Stimulated activated CD8-positive, alpha-beta memory T cell treated with anti-CD3 and anti-CD28 coated beads, Interleukin-7, amount 100 ng/mL, for 4 hours (primary cell): ENCODE measurements around the gene MLST8.

Experiments
- DNase-seq, 2 donors: peaks; one replicate each; pipeline ENCODE4 v3.0.0-alpha.2; 2020; ENCODE audit warnings: low read depth in 2 of 2

Gene MLST8

DNA sequence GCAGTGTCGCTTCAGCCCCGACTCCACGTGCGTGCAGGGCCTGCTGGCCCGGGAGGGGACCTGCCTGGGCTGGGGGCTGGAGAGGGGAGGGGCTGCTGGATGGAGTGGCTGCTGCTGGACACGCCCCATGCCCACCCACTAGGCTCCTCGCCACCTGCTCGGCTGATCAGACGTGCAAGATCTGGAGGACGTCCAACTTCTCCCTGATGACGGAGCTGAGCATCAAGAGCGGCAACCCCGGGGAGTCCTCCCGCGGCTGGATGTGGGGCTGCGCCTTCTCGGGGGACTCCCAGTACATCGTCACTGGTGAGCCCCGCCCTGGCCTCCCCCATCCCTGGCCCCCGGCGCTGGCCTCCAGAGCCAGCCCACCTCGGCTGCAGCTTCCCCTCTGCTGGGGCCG, 3.1 kb downstream of the MLST8 start:
- no peak for DNase-seq

GRCh38 chr16:2208772-2209171, 3.5 kb downstream of the MLST8 start:
- no peak for DNase-seq

DNA sequence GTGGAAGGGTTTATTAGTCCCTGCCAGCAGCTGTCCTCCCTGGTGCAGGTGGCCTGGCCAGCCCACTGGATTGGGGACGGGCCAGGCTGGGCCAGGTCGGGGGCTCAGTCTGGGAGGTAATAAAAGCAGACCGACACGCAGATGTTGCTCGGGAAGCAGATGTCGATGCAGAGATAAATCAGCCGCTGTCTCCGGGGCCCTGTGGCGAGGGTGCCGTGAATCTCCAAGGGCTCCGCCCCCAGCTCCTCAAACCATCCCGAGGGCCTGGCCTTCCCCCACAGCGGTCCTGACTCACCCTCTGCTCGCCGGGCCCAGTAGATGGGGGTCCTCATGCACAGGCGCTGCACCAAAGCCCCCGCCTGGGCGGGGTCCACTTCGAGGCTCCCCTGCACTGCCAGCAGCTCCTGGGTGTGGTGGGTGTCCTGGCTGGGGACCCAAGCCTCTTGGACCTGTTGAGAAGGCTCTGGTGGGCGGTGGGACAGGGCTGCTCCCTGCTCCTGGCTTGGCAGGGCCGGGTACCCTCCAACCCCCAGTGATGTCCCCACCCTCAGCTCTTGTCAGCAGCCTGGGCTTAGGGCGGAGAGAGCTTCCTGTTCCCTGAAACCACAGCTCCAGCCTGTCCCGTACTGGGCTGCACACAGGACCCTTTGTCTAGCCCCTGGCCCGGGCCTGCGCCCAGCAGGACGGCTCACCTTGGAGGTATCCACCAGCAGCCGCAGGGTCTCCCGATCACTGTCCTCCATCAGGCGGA, 4.2 kb downstream of the MLST8 start:
- DNase-seq = no peak

DNA sequence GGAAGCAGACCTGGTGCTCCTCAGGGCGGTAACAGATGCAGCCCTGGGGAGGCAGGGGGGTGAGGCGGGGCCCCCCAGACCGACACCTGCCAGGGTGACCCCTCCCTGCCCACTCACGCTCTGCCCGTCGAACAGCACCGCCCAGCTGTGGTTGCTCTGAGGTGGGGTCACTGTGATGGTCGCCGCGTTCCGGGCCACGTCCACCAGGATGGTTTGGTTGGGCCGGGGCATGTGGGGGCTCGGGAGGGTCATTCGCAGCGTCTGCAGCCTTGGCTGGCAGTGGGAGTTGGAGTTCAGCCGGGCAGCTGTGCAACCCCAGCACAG, 4.7 kb downstream of the MLST8 start:
- DNase-seq = no peak

GRCh38 chr16:2210386-2211365, 5.4 kb downstream of the MLST8 start, which contains the start of gene BRICD5:
Gene BRICD5, minus strand, starts transcription at chr16:2210863. Its CDS starts 30 bp downstream, at chr16:2210833.
- DNase-seq = no peak

DNA sequence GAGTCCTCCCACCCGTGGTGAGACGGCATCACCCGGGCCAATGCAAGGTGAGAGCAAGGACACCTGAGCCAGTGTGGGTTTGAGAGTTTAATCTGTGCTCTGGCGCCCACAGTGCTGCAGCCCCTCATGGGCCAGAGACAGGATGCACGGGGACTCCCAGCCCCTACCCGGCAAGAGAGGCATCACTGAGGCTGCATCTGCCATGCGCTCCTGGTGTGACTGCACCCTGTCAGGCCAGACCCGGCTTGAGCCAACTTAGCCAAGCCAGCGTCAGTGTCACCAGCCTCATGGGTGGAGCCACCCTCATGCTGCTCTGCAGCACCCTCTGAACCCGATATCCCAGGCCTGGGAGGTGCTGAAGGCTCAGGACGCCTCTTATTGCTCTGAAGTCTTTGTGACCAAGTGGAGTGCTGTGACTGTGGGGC, 6.7 kb downstream of the MLST8 start:
- no peak for DNase-seq

- no peak for DNase-seq
These were observed 7.4 kb downstream of the MLST8 start for GRCh38 chr16:2212362-2213324.

GRCh38 chr16:2213817-2214718, 8.8 kb downstream of the MLST8 start:
- DNase-seq = no peak

- no peak for DNase-seq
These were observed 9.4 kb downstream of the MLST8 start, which contains the start of gene PGP for GRCh38 chr16:2214719-2214968. Gene PGP, minus strand, starts transcription at chr16:2214840. Its CDS starts 63 bp downstream, at chr16:2214777.

GRCh38 chr16:2216330-2216729, 11.1 kb downstream of the MLST8 start:
- no peak for DNase-seq

GRCh38 chr16:2223221-2223941, 18.1 kb downstream of the MLST8 start, which contains the start of gene E4F1:
Gene E4F1, plus strand, starts transcription at chr16:2223591. Its CDS starts 23 bp downstream, at chr16:2223614.
- peak; percentile 98 to 99 for DNase-seq

DNA sequence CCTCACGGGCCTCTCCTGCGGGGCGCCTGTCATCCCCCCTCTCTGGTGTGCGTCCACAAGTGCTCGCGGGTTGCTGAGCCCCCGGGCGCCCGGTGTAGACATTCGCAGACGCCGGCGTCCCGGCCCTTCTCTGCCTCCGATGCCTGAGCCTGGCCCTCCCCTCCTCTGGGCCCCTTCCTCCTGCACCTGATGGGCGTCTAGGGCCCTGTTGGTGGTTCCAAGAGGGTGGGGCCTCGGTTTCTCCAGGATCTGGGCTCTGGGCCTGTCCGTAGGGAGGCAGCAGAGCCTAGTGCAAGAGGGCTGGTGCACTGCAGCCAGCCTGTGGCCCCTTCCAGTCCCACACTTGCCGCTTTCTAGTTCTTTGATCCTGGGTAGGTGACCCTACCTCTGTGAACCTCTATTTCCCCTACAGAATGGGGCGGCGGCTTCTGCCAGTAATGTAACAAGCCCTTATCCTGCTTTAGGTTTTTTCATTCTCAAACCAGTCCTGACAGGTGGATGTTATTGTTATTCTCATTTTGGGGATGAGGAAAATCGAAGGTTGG, 18.8 kb downstream of the MLST8 start:
- DNase-seq = no peak

- DNase-seq = no peak
These were observed 21.1 kb downstream of the MLST8 start for GRCh38 chr16:2226245-2226793.

GRCh38 chr16:2226918-2227317, 21.7 kb downstream of the MLST8 start:
- DNase-seq = no peak

DNA sequence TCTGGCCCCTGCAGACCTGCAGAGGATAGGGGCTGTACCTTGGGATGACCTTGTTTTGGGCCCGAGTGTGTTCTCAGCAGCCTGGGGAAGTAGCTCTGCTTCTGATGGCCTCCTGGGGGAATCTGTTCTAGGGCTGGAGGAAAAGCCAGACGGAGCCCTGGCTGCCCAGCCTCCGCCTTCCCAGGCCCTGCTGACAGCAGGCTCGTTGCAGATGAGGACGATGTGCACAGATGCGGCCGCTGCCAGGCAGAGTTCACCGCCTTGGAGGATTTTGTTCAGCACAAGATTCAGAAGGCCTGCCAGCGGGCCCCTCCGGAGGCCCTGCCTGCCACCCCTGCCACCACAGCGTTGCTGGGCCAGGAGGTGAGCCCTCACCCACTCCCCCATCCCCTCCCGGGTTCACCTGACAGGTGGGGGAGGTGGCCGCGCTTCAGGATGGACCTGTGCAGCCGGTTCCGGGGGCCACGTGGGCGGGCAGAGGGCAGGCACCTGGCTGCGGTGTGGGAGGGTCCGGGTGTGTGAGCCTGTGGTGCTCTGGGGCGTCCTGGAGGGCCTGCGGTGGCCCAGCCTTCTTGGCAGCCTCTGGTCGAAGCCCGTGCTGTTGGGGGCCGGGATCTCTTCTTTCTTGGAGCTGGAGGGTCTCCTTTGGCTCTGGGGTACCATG, 23.0 kb downstream of the MLST8 start:
- no peak for DNase-seq

- no peak for DNase-seq
These were observed 23.8 kb downstream of the MLST8 start for GRCh38 chr16:2229091-2229490.

DNA sequence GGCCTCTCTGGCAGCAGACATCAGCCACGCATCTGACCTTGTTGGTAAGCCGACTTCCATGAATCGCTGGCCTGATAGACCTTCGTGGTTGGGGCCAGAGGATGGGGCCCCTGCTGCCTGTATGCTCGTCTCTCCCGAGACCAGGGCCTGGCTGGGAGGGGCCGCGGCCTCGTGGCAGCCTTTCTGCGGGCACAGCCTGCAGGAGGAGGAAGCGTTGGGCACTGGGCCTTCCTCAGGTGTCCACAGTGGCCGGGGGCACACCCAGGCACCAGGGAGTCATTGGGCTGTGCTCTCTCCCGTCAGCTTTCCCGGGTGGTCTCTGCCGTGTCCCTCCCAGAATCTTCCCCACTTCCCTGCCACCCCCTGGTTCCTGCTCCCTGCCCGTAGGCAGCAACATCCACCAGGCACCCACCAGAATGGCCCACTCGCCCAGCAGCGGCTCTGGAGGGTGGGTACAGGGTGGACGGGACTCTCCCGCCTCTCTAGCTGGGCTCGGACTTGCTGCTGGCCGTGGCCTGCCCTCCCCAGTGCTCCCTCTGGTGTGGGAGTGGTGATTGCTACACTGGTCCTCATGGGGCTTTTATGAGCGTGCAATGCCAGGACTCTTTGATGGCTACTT, 24.5 kb downstream of the MLST8 start:
- DNase-seq = no peak

GRCh38 chr16:2230376-2230775, 25.1 kb downstream of the MLST8 start:
- DNase-seq = no peak
